T-cell (primary cell): ENCODE results near the gene MLXIPL. TPM values are rescaled to one million over a fixed set of nuclear protein-coding genes. Genes with fewer than 3 reads are reported as not detected.
A peak's percentile ranks its signal among the peaks of the same experiment; 100 is the strongest.

Source experiments
- ATAC-seq, 4 experiments: fragments of 200-7000 bp in 3 of 4; fragments of 150-1000 bp in 1 of 4; cut with Tn5 transposase; replicated peaks in 1 of 4; 1 replicate in 3 of 4; 2 replicates in 1 of 4; pipeline ENCODE4 v1.10.0; 2021; ENCODE audit warnings: moderate library complexity in 3 of 4, mild to moderate bottlenecking in 2 of 4, moderate number of reproducible peaks in 1 of 4
- CTCF ChIA-PET, 2 donors: fragments of 300-600 bp; sonication (Branson Sonifier 250); formaldehyde crosslinking; loops; one replicate each; lab custom pipeline; 2022; ENCODE audit warnings: antibody characterized with exemption in 2 of 2; lab: Charles Lee
- POLR2A ChIA-PET, 2 donors: fragments of 300-600 bp; sonication (Branson Sonifier 250); formaldehyde crosslinking; loops; one replicate each; lab custom pipeline; 2022; ENCODE audit warnings: antibody characterized with exemption in 2 of 2; lab: Charles Lee
- DNase-seq, 35 experiments: peaks; one replicate each; pipeline versions ENCODE4 v3.0.0 to v3.0.0-alpha.2; 2013 to 2023
- H3K27ac ChIP-seq: one replicate; pipeline ENCODE4 v1.5.1; 2013; ENCODE audit warnings: low read length
- H3K27me3 ChIP-seq, 2 experiments: replicated peaks in 1 of 2; 1 replicate in 1 of 2; 2 replicates in 1 of 2; pipeline versions ENCODE4 v1.6.1 to v1.7.0; 2013; ENCODE audit warnings: low read length in 1 of 2, mixed read lengths in 1 of 2; ENCODE audit not compliant: control insufficient read depth in 2 of 2, insufficient read depth in 2 of 2; ENCODE audit errors: extremely low read depth in 1 of 2
- H3K36me3 ChIP-seq, 2 donors: 1 replicate in 1 of 2; 2 replicates in 1 of 2; pipeline versions ENCODE4 v1.6.1 to v1.7.0; 2013; ENCODE audit warnings: low read length in 1 of 2; ENCODE audit not compliant: control insufficient read depth in 2 of 2, insufficient read depth in 1 of 2; ENCODE audit errors: extremely low read depth in 1 of 2
- H3K4me1 ChIP-seq, 2 experiments: 1 replicate in 1 of 2; 2 replicates in 1 of 2; pipeline versions ENCODE4 v1.6.1 to v1.7.0; 2013; ENCODE audit warnings: low read length in 2 of 2, mixed read lengths in 1 of 2; ENCODE audit not compliant: insufficient read depth in 2 of 2, control insufficient read depth in 1 of 2; ENCODE audit errors: extremely low read depth in 1 of 2
- H3K4me3 ChIP-seq, 2 donors: 1 replicate in 1 of 2; 2 replicates in 1 of 2; pipeline versions ENCODE4 v1.5.1 to v1.7.0; 2013; ENCODE audit warnings: mild to moderate bottlenecking in 2 of 2, low read length in 1 of 2, moderate library complexity in 1 of 2; ENCODE audit not compliant: control insufficient read depth in 1 of 2; ENCODE audit errors: extremely low read depth in 1 of 2
- H3K9me3 ChIP-seq: 2 replicates; pipeline ENCODE4 v1.7.0; 2013
- H3K27ac Mint-ChIP-seq, 2 donors: one replicate each; pipeline ENCODE4 v1.8.0; 2020 to 2021; ENCODE audit warnings: mild to moderate bottlenecking in 2 of 2, mixed read lengths in 2 of 2
- H3K27me3 Mint-ChIP-seq, 2 donors: one replicate each; pipeline ENCODE4 v1.8.0; 2021 to 2022; ENCODE audit warnings: mixed read lengths in 2 of 2
- H3K36me3 Mint-ChIP-seq: one replicate; pipeline ENCODE4 v1.8.0; 2021; ENCODE audit warnings: mixed read lengths
- H3K4me1 Mint-ChIP-seq, 3 donors: one replicate each; pipeline ENCODE4 v1.8.0; 2020 to 2022; ENCODE audit warnings: mixed read lengths in 3 of 3, mild to moderate bottlenecking in 1 of 3
- H3K4me3 Mint-ChIP-seq, 3 donors: one replicate each; pipeline ENCODE4 v1.8.0; 2020 to 2022; ENCODE audit warnings: mild to moderate bottlenecking in 3 of 3, mixed read lengths in 3 of 3, moderate library complexity in 3 of 3
- H3K9me3 Mint-ChIP-seq, 3 donors: one replicate each; pipeline ENCODE4 v1.8.0; 2020 to 2022; ENCODE audit warnings: mixed read lengths in 3 of 3
- WGBS: methylation state at CpG from one replicate; pipeline ENCODE4 v1.1.5; 2013; ENCODE audit warnings: missing lambda C conversion rate; ENCODE audit not compliant: insufficient coverage; 5-methylcytosine and 5-hydroxymethylcytosine counted together
- total RNA-seq, 35 experiments: library from RNA in 6 of 35; stranded (reverse) in 6 of 35; fragments of 120-200 nt in 1 of 35; gene quantifications; one replicate each; pipeline versions ENCODE4 v1.2.1 to v1.2.4 and lab custom pipeline; 2013 to 2026

MLXIPL gene
- total RNA-seq, 5 donors from 2014 or later (not counting 1 experiment from before 2014, with no cell fraction given): 0.30 to 0.95 (median 0.58) TPM; not detected in 2

DNA sequence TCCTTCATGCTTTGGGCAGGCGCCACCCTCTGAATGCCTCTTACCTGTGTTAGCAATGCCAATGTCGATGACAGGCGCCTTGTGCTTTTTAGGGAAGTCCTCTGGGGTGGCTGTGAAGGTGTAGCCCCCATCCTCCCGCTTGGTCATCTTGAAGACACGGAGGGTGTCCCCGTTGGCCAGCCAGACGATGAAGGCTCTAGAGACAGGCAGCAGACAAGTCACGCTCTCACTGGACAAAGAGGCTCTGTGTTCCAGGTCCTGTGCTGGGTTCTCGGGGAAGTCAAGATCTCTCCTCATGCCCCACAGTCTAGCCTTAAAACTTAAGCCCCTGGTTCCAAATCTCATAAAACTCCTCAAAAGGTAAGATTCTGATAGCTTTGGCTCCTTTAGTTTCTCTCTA lies 51.0 kb downstream of the MLXIPL start:
- ChIA-PET POLR2A (no interaction called here), CTCF (no interaction called here)
- Histone ChIP-seq H3K9me3 (no peaks in the 10 kb centered on the region), H3K4me1 (peaks cover 7 to 20% of the 10 kb centered on the region in 2 experiments), H3K27ac (no peak overlapping the region), H3K27me3 (no peaks in the 10 kb centered on the region), H3K36me3 (peaks cover 20 to 59% of the 10 kb centered on the region in 2 donors), H3K4me3 (no peak overlapping the region)
- Mint-ChIP-seq H3K9me3 (no peaks in the 10 kb centered on the region), H3K27ac (no peak overlapping the region), H3K36me3 (peaks cover 38% of the 10 kb centered on the region), H3K27me3 (no peaks in the 10 kb centered on the region), H3K4me1 (peaks cover 8 to 23% (median 21%) of the 10 kb centered on the region in 3 donors), H3K4me3 (no peak overlapping the region)
- DNase-seq (no peak), ATAC-seq (no peak)
- 96% methylated on average over 9 of the region's 9 CpGs for WGBS

DNA sequence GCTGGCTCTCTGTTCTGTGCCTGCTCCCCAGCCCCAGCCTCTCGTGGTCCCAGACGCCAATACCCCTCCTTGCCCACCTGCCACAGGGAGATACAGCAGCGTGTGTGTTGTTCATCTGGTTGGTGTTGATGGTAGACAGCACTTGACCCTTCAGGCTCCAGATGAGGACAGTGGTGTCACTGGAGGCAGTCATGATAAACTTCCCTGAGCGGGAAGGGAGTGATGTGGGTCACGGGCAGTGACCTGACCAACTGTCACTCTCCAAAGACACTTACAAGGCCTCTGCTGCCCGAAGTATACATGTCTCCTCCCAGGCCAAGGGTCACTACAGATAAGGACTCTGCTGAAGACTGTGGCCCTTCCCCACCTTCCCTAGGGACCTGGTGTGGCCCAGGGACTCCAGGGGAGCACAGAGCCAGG lies 51.5 kb downstream of the MLXIPL start:
- Mint-ChIP-seq H3K27ac (no peak overlapping the region), H3K9me3 (no peaks in the 10 kb centered on the region), H3K27me3 (no peaks in the 10 kb centered on the region), H3K4me1 (peaks cover 13 to 25% (median 24%) of the 10 kb centered on the region in 3 donors), H3K4me3 (no peak overlapping the region), H3K36me3 (peaks cover 38% of the 10 kb centered on the region)
- CTCF ChIA-PET: no interaction called here
- Histone ChIP-seq H3K27ac (no peak overlapping the region), H3K27me3 (no peaks in the 10 kb centered on the region), H3K9me3 (no peaks in the 10 kb centered on the region), H3K4me3 (no peak overlapping the region), H3K4me1 (peaks cover 5 to 16% of the 10 kb centered on the region in 2 experiments), H3K36me3 (peaks cover 20 to 59% of the 10 kb centered on the region in 2 donors)
- no peak for ATAC-seq
- DNase-seq: no peak
- WGBS: 100% methylated on average over 1 of the region's 6 CpGs
- POLR2A ChIA-PET: interaction anchor here in 1 of 2 donors (0.6 kb wide), 1 partner anchor 216 kb away, joined by 18 read pairs; no protein-coding TSS in a partner anchor

GRCh38 chr7:73570977-73571376 lies 53.3 kb downstream of the MLXIPL start:
- H3K9me3 Mint-ChIP-seq: no peaks in the 10 kb centered on the region
- H3K9me3 ChIP-seq: no peaks in the 10 kb centered on the region
- H3K36me3 ChIP-seq: peaks cover 20 to 59% of the 10 kb centered on the region in 2 donors
- ATAC-seq (no peak), DNase-seq (no peak)
- no peak overlapping the region for H3K4me3 Mint-ChIP-seq
- H3K36me3 Mint-ChIP-seq: peaks cover 35% of the 10 kb centered on the region
- no peak overlapping the region for H3K27ac ChIP-seq
- H3K4me1 ChIP-seq: peaks cover 0 to 5% of the 10 kb centered on the region in 2 experiments
- ChIA-PET POLR2A (interaction anchor here in 1 of 2 donors (0.6 kb wide), 1 partner anchor 9 kb away, joined by 3 read pairs; no protein-coding TSS in a partner anchor), CTCF (no interaction called here)
- H3K27ac Mint-ChIP-seq: no peak overlapping the region
- H3K4me3 ChIP-seq: no peak overlapping the region
- H3K4me1 Mint-ChIP-seq: peaks cover 17 to 27% (median 23%) of the 10 kb centered on the region in 3 donors
- no peaks in the 10 kb centered on the region for H3K27me3 Mint-ChIP-seq
- no peaks in the 10 kb centered on the region for H3K27me3 ChIP-seq
- 99% methylated on average over 10 of the region's 10 CpGs for WGBS

DNA sequence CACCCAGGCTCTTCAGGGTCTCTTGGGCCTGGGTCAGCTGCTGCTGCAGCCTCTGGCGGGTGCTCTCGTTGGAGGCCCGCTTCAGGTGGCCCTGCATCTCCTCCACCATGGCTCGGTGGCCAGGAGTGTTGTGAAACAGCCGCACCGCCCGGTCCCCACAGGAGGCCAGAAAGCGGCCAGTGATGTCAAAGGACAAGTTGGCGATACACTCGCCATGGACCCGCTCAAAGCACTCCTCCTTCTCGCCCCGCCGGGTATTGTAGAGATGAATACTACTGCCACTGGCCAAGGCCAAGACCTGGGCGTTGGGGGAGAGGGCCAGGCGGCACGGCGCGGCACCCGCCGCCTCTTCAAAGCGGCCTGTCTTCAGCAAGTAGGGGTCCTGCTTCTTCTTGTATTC lies 53.8 kb downstream of the MLXIPL start:
- H3K4me3 Mint-ChIP-seq: no peak overlapping the region
- POLR2A ChIA-PET: no interaction called here
- no peak overlapping the region for H3K27ac Mint-ChIP-seq
- H3K9me3 Mint-ChIP-seq: no peaks in the 10 kb centered on the region
- Histone ChIP-seq H3K36me3 (peaks cover 20 to 56% of the 10 kb centered on the region in 2 donors), H3K4me3 (no peak overlapping the region), H3K4me1 (peaks cover 0 to 10% of the 10 kb centered on the region in 2 experiments), H3K27me3 (no peaks in the 10 kb centered on the region), H3K9me3 (no peaks in the 10 kb centered on the region), H3K27ac (no peak overlapping the region)
- DNase-seq: no peak
- no peaks in the 10 kb centered on the region for H3K27me3 Mint-ChIP-seq
- no peak for ATAC-seq
- 97% methylated on average over 18 of the region's 22 CpGs for WGBS
- peaks cover 35% of the 10 kb centered on the region for H3K36me3 Mint-ChIP-seq
- CTCF ChIA-PET: no interaction called here
- peaks cover 21 to 31% (median 28%) of the 10 kb centered on the region in 3 donors for H3K4me1 Mint-ChIP-seq

GRCh38 chr7:73569042-73569608 lies 55.2 kb downstream of the MLXIPL start:
- peak overlapping the region in 1 of 2 donors; percentile 4 for H3K27ac Mint-ChIP-seq
- H3K27ac ChIP-seq: no peak overlapping the region
- H3K9me3 Mint-ChIP-seq: no peaks in the 10 kb centered on the region
- 93% methylated on average over 3 of the region's 5 CpGs for WGBS
- DNase-seq (no peak), ATAC-seq (no peak)
- H3K36me3 ChIP-seq: peaks cover 16 to 48% of the 10 kb centered on the region in 2 donors
- ChIA-PET CTCF (no interaction called here), POLR2A (no interaction called here)
- no peaks in the 10 kb centered on the region for H3K27me3 ChIP-seq
- no peaks in the 10 kb centered on the region for H3K27me3 Mint-ChIP-seq
- H3K9me3 ChIP-seq: no peaks in the 10 kb centered on the region
- peaks cover 0 to 12% of the 10 kb centered on the region in 2 experiments for H3K4me1 ChIP-seq
- H3K4me3 ChIP-seq: no peak overlapping the region
- H3K36me3 Mint-ChIP-seq: peaks cover 30% of the 10 kb centered on the region
- H3K4me1 Mint-ChIP-seq: peaks cover 26 to 31% (median 30%) of the 10 kb centered on the region in 3 donors
- H3K4me3 Mint-ChIP-seq: no peak overlapping the region

GRCh38 chr7:73567846-73568685 lies 56.3 kb downstream of the MLXIPL start:
- H3K9me3 ChIP-seq: no peaks in the 10 kb centered on the region
- H3K4me3 ChIP-seq: no peak overlapping the region
- peaks cover 0 to 12% of the 10 kb centered on the region in 2 experiments for H3K4me1 ChIP-seq
- H3K27me3 ChIP-seq: no peaks in the 10 kb centered on the region
- Mint-ChIP-seq H3K27me3 (no peaks in the 10 kb centered on the region), H3K4me1 (peaks cover 26 to 31% (median 30%) of the 10 kb centered on the region in 3 donors), H3K36me3 (peaks cover 20% of the 10 kb centered on the region), H3K9me3 (no peaks in the 10 kb centered on the region), H3K4me3 (no peak overlapping the region), H3K27ac (peak overlapping the region; percentile 72 to 80)
- no peak overlapping the region for H3K27ac ChIP-seq
- ChIA-PET CTCF (interaction anchor here in 1 of 2 donors (0.6 kb wide), 1 partner anchor 88 kb away, joined by 5 read pairs; no protein-coding TSS in a partner anchor), POLR2A (interaction anchor here (0.5 to 0.7 kb wide), 3 partner anchors 10 to 18 kb away, joined by 3 to 4 read pairs (median 3); partner anchors contain the start of gene TBL2 (in 1 of the 2))
- DNase-seq (no peak), ATAC-seq (peak in 1 of 4 experiments; percentile 27)
- 75% methylated on average over 6 of the region's 12 CpGs for WGBS
- H3K36me3 ChIP-seq: peaks cover 16 to 37% of the 10 kb centered on the region in 2 donors
